Mammary epithelial cell (primary cell): ENCODE data around the gene SYNRG.

Experiments
- CTCF ChIP-seq, 2 donors: IDR thresholded peaks in 1 of 2; conservative IDR thresholded peaks in 1 of 2; 2 replicates each; pipeline ENCODE4 v1.5.1; 2011 to 2012; ENCODE audit warnings: inconsistent platforms in 2 of 2, low read length in 2 of 2, mild to moderate bottlenecking in 2 of 2, control low read depth in 1 of 2, low read depth in 1 of 2; ENCODE audit not compliant: insufficient read depth in 1 of 2; ENCODE audit errors: extremely low read depth in 1 of 2
- EZH2 ChIP-seq: IDR thresholded peaks from 2 replicates; pipeline ENCODE4 v1.6.1; 2012; ENCODE audit warnings: low read length, inconsistent platforms, borderline replicate concordance

GRCh38 chr17:37640015-37640414, 30.8 kb upstream of the SYNRG start:
- no peak for TF ChIP-seq CTCF (conservative IDR thresholded peaks at IDR 0.05 in 1 of 2, IDR thresholded peaks at IDR 0.05 in 1 of 2; ENCODE audit: extremely low read depth in 1 of 2, insufficient read depth in 1 of 2, low read depth in 1 of 2, low read length in 2 of 2)
- TF ChIP-seq EZH2, result no peak
